Neutrophil (primary cell): ENCODE data around the gene NAGS.
"Not testable (repeated sequence)": the region's sequence is repeated elsewhere in the genome, so short reads cannot be mapped to it uniquely, and the experiment has no call there.

Source experiments
- H3K27ac ChIP-seq: fragments of 200-600 bp; sonication (generic); 2 replicates; pipeline ENCODE4 v1.5.1; 2016; ENCODE audit warnings: mild to moderate bottlenecking, moderate library complexity
- H3K27me3 ChIP-seq: fragments of 200-600 bp; sonication (generic); 2 replicates; pipeline ENCODE4 v1.6.0; 2016; ENCODE audit warnings: mild to moderate bottlenecking
- H3K36me3 ChIP-seq: fragments of 200-600 bp; sonication (generic); 2 replicates; pipeline ENCODE4 v1.5.1; 2017
- H3K4me1 ChIP-seq, 2 experiments: fragments of 200-600 bp in 1 of 2; sonication (generic) in 1 of 2; 1 replicate in 1 of 2; 2 replicates in 1 of 2; pipeline versions ENCODE4 v1.5.1 to v1.6.1; 2013 to 2016; ENCODE audit warnings: low read depth in 1 of 2, low read length in 1 of 2, mild to moderate bottlenecking in 1 of 2, moderate library complexity in 1 of 2; ENCODE audit not compliant: control insufficient read depth in 1 of 2, insufficient read depth in 1 of 2
- H3K4me3 ChIP-seq, 2 experiments: fragments of 200-600 bp in 1 of 2; sonication (generic) in 1 of 2; 1 replicate in 1 of 2; 2 replicates in 1 of 2; pipeline ENCODE4 v1.5.1; 2013 to 2016; ENCODE audit warnings: low read depth in 1 of 2, low read length in 1 of 2, mild to moderate bottlenecking in 1 of 2, moderate library complexity in 1 of 2
- H3K9me3 ChIP-seq: fragments of 200-600 bp; sonication (generic); 2 replicates; pipeline ENCODE4 v1.5.1; 2016
- TF ChIP-seq, protein P1 (sequence below): fragments of 200-600 bp; sonication (generic); IDR thresholded peaks from 2 replicates; pipeline ENCODE4 v1.5.1; 2016; ENCODE audit warnings: antibody characterized with exemption

Gene NAGS, protein sequence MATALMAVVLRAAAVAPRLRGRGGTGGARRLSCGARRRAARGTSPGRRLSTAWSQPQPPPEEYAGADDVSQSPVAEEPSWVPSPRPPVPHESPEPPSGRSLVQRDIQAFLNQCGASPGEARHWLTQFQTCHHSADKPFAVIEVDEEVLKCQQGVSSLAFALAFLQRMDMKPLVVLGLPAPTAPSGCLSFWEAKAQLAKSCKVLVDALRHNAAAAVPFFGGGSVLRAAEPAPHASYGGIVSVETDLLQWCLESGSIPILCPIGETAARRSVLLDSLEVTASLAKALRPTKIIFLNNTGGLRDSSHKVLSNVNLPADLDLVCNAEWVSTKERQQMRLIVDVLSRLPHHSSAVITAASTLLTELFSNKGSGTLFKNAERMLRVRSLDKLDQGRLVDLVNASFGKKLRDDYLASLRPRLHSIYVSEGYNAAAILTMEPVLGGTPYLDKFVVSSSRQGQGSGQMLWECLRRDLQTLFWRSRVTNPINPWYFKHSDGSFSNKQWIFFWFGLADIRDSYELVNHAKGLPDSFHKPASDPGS

DNA sequence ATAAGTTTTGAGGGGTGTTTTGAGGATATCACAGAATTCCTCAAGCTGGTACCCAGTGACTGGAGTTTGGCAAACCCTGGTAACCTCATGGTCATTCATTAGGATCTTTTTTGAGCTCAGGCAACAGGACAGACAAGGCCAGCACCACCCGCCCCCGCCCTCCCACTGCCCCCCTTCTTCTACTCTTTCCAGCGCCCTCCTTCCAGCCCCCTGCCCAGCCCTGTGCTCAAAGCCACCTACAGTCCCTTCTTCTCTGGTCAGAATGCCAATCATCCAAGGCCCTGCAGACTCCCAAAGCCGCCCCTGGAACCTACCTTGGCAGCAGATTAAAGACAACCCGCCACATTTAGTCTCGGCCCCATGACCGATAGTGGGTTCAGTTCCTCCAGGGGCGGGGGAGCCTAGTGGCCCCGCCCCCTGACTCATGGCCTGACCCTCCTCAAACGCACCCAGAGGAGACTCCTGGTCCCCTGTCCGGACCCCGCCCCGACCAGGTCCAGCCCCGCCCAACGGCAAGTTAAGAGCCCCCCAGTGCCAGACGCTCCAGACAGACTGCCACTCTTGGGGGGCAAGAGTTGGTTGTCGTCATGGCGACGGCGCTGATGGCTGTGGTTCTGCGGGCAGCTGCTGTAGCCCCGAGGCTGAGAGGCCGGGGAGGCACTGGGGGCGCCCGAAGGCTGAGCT lies at the start of gene NAGS:
Gene NAGS, plus strand, starts transcription at position 546 of the 684 bp plus-strand sequence. Its CDS starts 42 bp downstream, at position 588.
- no peaks in the 10 kb centered on the region for H3K27me3 ChIP-seq
- TF ChIP-seq, protein P1, sequence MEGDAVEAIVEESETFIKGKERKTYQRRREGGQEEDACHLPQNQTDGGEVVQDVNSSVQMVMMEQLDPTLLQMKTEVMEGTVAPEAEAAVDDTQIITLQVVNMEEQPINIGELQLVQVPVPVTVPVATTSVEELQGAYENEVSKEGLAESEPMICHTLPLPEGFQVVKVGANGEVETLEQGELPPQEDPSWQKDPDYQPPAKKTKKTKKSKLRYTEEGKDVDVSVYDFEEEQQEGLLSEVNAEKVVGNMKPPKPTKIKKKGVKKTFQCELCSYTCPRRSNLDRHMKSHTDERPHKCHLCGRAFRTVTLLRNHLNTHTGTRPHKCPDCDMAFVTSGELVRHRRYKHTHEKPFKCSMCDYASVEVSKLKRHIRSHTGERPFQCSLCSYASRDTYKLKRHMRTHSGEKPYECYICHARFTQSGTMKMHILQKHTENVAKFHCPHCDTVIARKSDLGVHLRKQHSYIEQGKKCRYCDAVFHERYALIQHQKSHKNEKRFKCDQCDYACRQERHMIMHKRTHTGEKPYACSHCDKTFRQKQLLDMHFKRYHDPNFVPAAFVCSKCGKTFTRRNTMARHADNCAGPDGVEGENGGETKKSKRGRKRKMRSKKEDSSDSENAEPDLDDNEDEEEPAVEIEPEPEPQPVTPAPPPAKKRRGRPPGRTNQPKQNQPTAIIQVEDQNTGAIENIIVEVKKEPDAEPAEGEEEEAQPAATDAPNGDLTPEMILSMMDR: no peak
- H3K27ac ChIP-seq: no peak within 1 kb of the TSS
- H3K9me3 ChIP-seq: no peaks in the 10 kb centered on the region
- peaks cover 31 to 32% of the 10 kb centered on the region in 2 experiments for H3K4me1 ChIP-seq
- H3K36me3 ChIP-seq: no peaks in the 10 kb centered on the region
- peak within 1 kb of the TSS; percentile 90 to 94 for H3K4me3 ChIP-seq

DNA sequence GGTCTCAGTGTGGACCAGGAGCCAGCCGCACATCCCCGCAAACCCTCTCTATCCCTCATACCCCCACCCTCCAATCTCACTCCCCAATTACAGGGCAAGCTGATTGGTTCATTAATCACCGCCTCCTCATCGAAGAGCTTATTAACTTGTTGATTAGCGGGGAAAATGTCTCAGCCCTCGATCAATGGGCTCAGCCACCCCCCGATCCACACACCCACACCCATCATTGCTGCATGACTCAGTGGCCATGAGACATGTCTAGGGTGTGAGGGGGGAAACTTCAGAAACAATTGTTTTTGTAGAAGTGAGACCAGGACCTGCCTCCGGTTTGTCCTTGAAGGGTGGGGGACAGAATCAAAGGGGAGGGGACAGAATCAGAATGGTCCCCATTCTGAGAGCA lies 48.2 kb upstream of the NAGS start:
- H3K27me3 ChIP-seq: peaks cover 45% of the 10 kb centered on the region
- peaks cover 10 to 12% of the 10 kb centered on the region in 2 experiments for H3K4me1 ChIP-seq
- H3K27ac ChIP-seq: no peak overlapping the region
- H3K4me3 ChIP-seq: no peak overlapping the region
- no peaks in the 10 kb centered on the region for H3K9me3 ChIP-seq
- TF ChIP-seq, protein P1: no peak
- H3K36me3 ChIP-seq: no peaks in the 10 kb centered on the region

DNA sequence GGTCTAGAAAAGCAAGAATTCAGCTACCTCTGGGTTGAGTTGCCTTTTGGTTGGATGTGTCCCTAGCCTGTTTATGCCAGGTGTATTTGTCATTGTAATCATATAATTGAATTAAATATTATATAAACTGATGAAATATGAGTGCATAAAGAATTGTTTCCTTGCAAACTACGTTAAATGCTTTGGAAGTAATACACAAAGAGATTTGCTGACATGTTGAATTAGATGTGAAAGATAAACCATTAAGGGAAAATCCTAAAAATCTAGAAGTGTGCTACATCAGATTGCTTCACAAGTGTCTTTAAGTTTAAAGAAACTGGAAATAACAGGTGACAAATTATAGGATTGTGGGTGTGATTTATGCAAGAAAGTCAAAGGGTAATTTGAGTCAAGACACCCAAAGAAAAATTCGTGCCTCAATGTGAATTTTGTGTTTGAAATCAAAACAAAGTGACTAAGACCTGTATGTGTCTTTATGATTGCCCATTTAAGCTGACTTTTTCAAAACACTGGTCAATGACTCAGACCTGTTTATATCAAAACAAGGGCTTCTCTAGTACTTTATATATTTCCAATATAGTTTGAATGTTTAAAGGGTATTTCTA lies 45.6 kb upstream of the NAGS start:
- TF ChIP-seq, protein P1: no peak
- Histone ChIP-seq H3K27me3 (peaks cover 35% of the 10 kb centered on the region), H3K36me3 (no peaks in the 10 kb centered on the region), H3K4me1 (no peaks in the 10 kb centered on the region), H3K4me3 (no peak overlapping the region), H3K27ac (no peak overlapping the region), H3K9me3 (no peaks in the 10 kb centered on the region)

DNA sequence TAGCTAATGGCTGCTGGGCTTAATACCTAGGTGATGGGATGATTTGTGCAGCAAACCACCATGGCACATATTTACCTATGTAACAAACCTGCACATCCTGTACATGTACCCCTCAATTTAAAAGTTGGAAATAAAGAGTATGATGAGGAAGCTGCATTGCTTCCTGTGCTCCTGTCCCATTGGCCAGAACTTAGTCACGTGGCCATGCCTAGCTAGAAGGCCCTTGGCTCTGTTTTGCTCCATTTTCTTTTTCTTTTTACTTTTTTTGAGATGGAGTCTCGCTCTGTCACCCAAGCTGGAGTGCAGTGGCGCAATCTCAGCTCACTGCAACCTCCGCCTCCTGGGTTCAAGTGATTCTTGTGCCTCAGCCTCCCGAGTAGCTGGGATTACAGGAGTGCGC lies 43.1 kb upstream of the NAGS start:
- not testable (repeated sequence) for H3K27ac ChIP-seq, H3K4me3 ChIP-seq, H3K36me3 ChIP-seq, H3K4me1 ChIP-seq, H3K9me3 ChIP-seq
- peaks cover 20% of the 10 kb centered on the region for H3K27me3 ChIP-seq

DNA sequence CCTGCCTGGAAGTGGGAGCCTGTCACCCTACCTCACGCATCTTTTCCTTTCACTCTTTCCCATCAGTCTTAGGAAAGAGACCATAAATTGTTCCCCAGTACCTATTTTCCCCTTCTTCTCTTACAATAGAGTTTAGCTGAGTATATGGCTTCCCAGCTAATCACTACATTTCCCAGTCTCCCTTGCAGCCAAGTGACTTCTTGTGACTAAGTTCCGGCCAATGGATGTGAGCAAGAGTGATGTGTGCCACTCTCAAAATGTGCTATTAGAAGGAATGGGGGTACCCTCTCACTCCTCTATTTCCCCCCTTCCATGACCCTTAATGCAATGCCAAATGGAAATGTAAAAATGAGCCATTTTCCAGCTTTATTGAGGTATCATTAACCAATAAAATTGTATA lies 42.5 kb upstream of the NAGS start:
- H3K36me3 ChIP-seq: no peaks in the 10 kb centered on the region
- H3K9me3 ChIP-seq: no peaks in the 10 kb centered on the region
- no peaks in the 10 kb centered on the region for H3K4me1 ChIP-seq
- H3K4me3 ChIP-seq: no peak overlapping the region
- TF ChIP-seq, protein P1: no peak
- H3K27ac ChIP-seq: no peak overlapping the region
- peaks cover 20% of the 10 kb centered on the region for H3K27me3 ChIP-seq
